Measurements from ENCODE around the gene MPRIP. TPM values are rescaled to one million over a fixed set of nuclear protein-coding genes. Genes with fewer than 3 reads are reported as not detected.

Gene MPRIP
- total and polyA plus RNA-seq, 7 donors: 43.2 to 113 (median 77.4) TPM

DNA sequence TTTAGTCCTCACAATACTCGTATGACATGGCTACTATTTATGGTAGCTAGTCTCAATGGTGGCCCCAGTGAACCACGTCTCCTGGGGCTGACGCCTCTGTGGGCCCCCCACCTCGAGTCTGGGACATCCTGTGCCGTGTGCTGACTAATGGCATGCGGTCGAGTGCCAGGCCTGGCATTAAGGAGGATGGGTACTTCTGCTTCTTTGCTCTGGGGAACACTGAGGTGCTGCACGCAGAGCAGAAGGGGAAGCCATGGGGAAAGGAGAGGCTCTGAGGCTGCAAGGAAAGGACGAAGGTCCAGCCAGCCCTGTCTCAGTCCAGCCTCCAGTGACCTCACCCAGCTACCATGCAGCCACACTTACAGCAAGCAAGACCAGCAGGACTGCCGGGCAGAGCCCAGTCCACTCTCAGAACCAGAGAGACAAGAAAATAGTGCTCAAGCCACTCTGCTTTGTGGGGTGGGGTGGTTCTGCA is 5.7 kb upstream of the MPRIP start:
- Histone ChIP-seq H3K27ac (peak overlapping the region in 1 of 4 donors; percentile 30), H3K4me1 (peaks cover 0 to 17% (median 12%) of the 10 kb centered on the region in 4 donors), H3K36me3 (no peaks in the 10 kb centered on the region), H3K4me3 (no peak overlapping the region), H3K9me3 (no peaks in the 10 kb centered on the region), H3K27me3 (no peaks in the 10 kb centered on the region)
- intact Hi-C loops (cut with DNase I): no loop called here
- DNase-seq: no peak
- 58 to 84% methylated on average over 10 of the region's 10 CpGs for WGBS, 2 donors
- TF ChIP-seq POLR2AphosphoS5 (IDR thresholded peaks at IDR 0.05) (peak in 1 of 4 donors; percentile 53), EP300 (IDR thresholded peaks at IDR 0.05) (peak in 2 of 4 donors; percentile 23 to 75), POLR2A (IDR thresholded peaks at IDR 0.05) (no peak), CTCF (IDR thresholded peaks at IDR 0.05) (no peak)

DNA sequence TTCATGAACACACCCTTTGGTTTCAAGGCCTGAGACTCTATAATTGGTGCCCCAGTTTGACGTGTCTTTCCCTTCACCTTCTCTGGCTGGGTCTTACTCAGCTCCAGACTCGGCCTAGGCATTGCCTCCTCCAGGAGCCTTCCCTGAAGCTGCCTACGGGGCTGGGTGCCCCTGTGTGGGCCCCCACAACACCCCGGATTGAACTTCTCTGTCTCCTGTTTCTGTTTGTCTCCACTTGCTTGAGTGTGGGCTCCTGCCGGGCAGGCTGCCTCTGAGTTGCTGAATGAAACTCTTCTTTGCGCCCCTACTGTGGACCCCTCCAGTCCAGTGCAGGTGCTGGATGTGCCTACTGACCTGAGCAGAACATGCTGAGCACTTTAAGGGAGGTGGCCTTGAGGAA is 2.3 kb upstream of the MPRIP start:
- H3K9me3 ChIP-seq: no peaks in the 10 kb centered on the region
- 82 to 85% methylated on average over 6 of the region's 6 CpGs for WGBS, 2 donors
- no peak for DNase-seq
- no peak for TF ChIP-seq POLR2A (IDR thresholded peaks at IDR 0.05)
- no peak for TF ChIP-seq POLR2AphosphoS5 (IDR thresholded peaks at IDR 0.05)
- TF ChIP-seq EP300 (IDR thresholded peaks at IDR 0.05): no peak
- TF ChIP-seq CTCF (IDR thresholded peaks at IDR 0.05): no peak
- H3K4me3 ChIP-seq: no peak overlapping the region
- no peaks in the 10 kb centered on the region for H3K36me3 ChIP-seq
- H3K27ac ChIP-seq: no peak overlapping the region
- no peaks in the 10 kb centered on the region for H3K27me3 ChIP-seq
- H3K4me1 ChIP-seq: peaks cover 0 to 31% (median 26%) of the 10 kb centered on the region in 4 donors
- intact Hi-C loops (cut with DNase I): no loop called here

- Histone ChIP-seq H3K27me3 (no peaks in the 10 kb centered on the region), H3K4me3 (no peak overlapping the region), H3K4me1 (peaks cover 0 to 42% (median 37%) of the 10 kb centered on the region in 4 donors), H3K27ac (peak overlapping the region; percentile 74 to 83 (median 76)), H3K36me3 (no peaks in the 10 kb centered on the region), H3K9me3 (no peaks in the 10 kb centered on the region)
- TF ChIP-seq POLR2A (IDR thresholded peaks at IDR 0.05) (no peak), POLR2AphosphoS5 (IDR thresholded peaks at IDR 0.05) (no peak), EP300 (IDR thresholded peaks at IDR 0.05) (no peak), CTCF (IDR thresholded peaks at IDR 0.05) (no peak)
- WGBS, 2 donors: 11 to 67% methylated on average over 5 of the region's 5 CpGs
- DNase-seq: no peak
- intact Hi-C loops (cut with DNase I): no loop called here
Observed at GRCh38 chr17:17041018-17041521, 1.2 kb upstream of the MPRIP start.

- no peaks in the 10 kb centered on the region for H3K9me3 ChIP-seq
- H3K27me3 ChIP-seq: no peaks in the 10 kb centered on the region
- intact Hi-C loops (cut with DNase I): loop anchor here (2.0 kb wide), 1 partner anchor 165 kb away; the partner anchor contains the start of gene PLD6
- TF ChIP-seq POLR2AphosphoS5 (IDR thresholded peaks at IDR 0.05) (peak in 3 of 4 donors; percentile 29 to 77 (median 32)), POLR2A (IDR thresholded peaks at IDR 0.05) (no peak), EP300 (IDR thresholded peaks at IDR 0.05) (no peak), CTCF (IDR thresholded peaks at IDR 0.05) (no peak)
- H3K4me3 ChIP-seq: peak overlapping the region; percentile 30 to 79 (median 76)
- H3K27ac ChIP-seq: peak overlapping the region; percentile 74 to 83 (median 76)
- DNase-seq: peak; percentile 99
- H3K4me1 ChIP-seq: peaks cover 0 to 48% (median 44%) of the 10 kb centered on the region in 4 donors
- no peaks in the 10 kb centered on the region for H3K36me3 ChIP-seq
- 8 to 11% methylated on average over 44 of the region's 44 CpGs for WGBS, 2 donors
Observed at GRCh38 chr17:17041571-17042383, 480 bp upstream of the MPRIP start.

Measured in sigmoid colon (tissue), 7 donors.